OCI-LY1 (cell line): ENCODE results near the gene WWOX.

Experiments used
- H2AFZ ChIP-seq: fragments of 200-600 bp; sonication (generic), shearing (Covaris generic); 2 replicates; pipeline ENCODE4 v1.6.0; 2014; ENCODE audit warnings: antibody characterized with exemption, mild to moderate bottlenecking, low read length
- H3F3A ChIP-seq: fragments of 200-600 bp; sonication (generic), shearing (Covaris generic); 2 replicates; pipeline ENCODE4 v1.6.0; 2014; ENCODE audit warnings: mild to moderate bottlenecking, antibody characterized with exemption, low read length, moderate library complexity; ENCODE audit not compliant: insufficient read depth
- H3K27ac ChIP-seq: fragments of 200-600 bp; sonication (generic); 2 replicates; pipeline ENCODE4 v1.5.1; 2014; ENCODE audit warnings: low read length, mixed run types, mild to moderate bottlenecking, low read depth; ENCODE audit not compliant: poor library complexity, severe bottlenecking
- H3K27me3 ChIP-seq: fragments of 200-600 bp; sonication (generic); 2 replicates; pipeline ENCODE4 v1.6.0; 2014; ENCODE audit warnings: antibody characterized with exemption, mild to moderate bottlenecking, low read length, moderate library complexity; ENCODE audit not compliant: insufficient read depth
- H3K36me3 ChIP-seq: fragments of 200-600 bp; sonication (generic); 2 replicates; pipeline ENCODE4 v1.6.1; 2014; ENCODE audit warnings: mild to moderate bottlenecking, antibody characterized with exemption, low read length, moderate library complexity, mixed read lengths; ENCODE audit not compliant: insufficient read depth
- H3K4me1 ChIP-seq: fragments of 200-600 bp; sonication (generic); 2 replicates; pipeline ENCODE4 v1.5.1; 2014; ENCODE audit warnings: mild to moderate bottlenecking, low read length, moderate library complexity; ENCODE audit not compliant: insufficient read depth, severe bottlenecking
- H3K4me2 ChIP-seq: fragments of 200-600 bp; sonication (generic), shearing (Covaris generic); 2 replicates; pipeline ENCODE4 v1.6.1; 2014; ENCODE audit warnings: low read length
- H3K4me3 ChIP-seq: fragments of 200-600 bp; sonication (generic); 2 replicates; pipeline ENCODE4 v1.5.1; 2014; ENCODE audit warnings: low read length, low read depth, mild to moderate bottlenecking, mixed read lengths; ENCODE audit not compliant: poor library complexity, severe bottlenecking
- H3K79me2 ChIP-seq: fragments of 200-600 bp; shearing (Covaris generic); 2 replicates; pipeline ENCODE4 v1.6.1; 2016; ENCODE audit warnings: mixed run types, low read length, mixed read lengths; ENCODE audit not compliant: insufficient read depth
- H3K9ac ChIP-seq: fragments of 200-600 bp; sonication (generic), shearing (Covaris generic); 2 replicates; pipeline ENCODE4 v1.6.1; 2014; ENCODE audit warnings: mild to moderate bottlenecking, low read length, mixed read lengths
- H3K9me2 ChIP-seq: fragments of 200-600 bp; sonication (generic), shearing (Covaris generic); 2 replicates; pipeline ENCODE4 v1.6.1; 2014; ENCODE audit warnings: low read depth, mild to moderate bottlenecking, low read length, mixed read lengths
- H3K9me3 ChIP-seq: fragments of 200-600 bp; shearing (Covaris generic); 2 replicates; pipeline ENCODE4 v1.6.1; 2014; ENCODE audit warnings: low read length, mixed read lengths
- H4K20me1 ChIP-seq: fragments of 200-600 bp; sonication (generic), shearing (Covaris generic); 2 replicates; pipeline ENCODE4 v1.6.0; 2016; ENCODE audit warnings: mild to moderate bottlenecking, low read length; ENCODE audit not compliant: insufficient read depth
- EZH2 ChIP-seq: fragments of 200-600 bp; sonication (generic), shearing (Covaris generic); IDR thresholded peaks from 2 replicates; pipeline ENCODE4 v1.8.0; 2017; ENCODE audit warnings: borderline replicate concordance, mixed run types, mild to moderate bottlenecking, antibody characterized with exemption, low read length, moderate library complexity, mixed read lengths
- TF ChIP-seq, protein P1 (sequence below): fragments of 200-600 bp; sonication (generic), shearing (Covaris generic); IDR thresholded peaks from 2 replicates; pipeline ENCODE4 v1.5.1; 2017; ENCODE audit warnings: mild to moderate bottlenecking, antibody characterized with exemption, low read length, moderate library complexity, mixed read lengths

The WWOX gene

DNA sequence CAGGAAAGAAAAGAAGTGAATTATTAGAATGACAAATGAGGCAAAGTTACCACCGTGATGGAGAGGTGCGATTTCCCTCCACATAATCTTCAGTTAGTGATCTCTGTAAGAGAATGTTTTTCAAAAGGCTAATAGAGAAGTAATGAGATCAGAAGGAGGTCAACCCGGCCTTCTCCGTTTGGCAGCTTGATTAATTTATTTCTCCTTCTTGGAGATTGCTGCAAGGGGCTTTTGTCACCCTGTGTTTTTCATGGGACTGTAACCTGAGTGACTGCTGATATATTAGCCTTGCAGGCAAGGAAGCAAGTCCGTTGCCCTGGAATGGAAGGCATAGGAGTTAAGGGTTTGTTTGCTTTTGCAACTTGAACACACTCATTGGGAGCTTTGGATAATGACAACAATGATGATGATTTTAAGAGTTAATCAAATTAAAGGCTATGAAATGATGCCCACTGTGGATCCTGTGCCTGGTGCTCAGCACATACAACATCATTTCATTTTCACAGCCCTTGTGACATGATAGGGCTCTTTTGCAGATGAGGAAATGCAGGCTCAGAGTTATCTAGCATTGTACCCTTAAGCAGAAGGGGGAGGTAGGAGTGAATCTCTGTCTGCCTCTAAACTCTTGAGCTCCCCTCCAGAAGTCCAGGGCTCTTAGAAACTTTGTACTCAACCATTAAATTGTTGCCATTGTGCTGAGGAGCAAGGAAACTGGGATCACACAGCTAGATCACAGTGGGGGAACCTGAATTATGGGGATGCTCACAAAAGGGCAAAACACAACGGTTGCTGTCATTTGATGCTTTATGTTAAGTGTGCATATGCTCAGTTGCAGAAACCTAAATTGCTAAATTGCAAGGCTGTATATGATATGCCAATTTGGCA lies 226.3 kb downstream of the WWOX start:
- no peak overlapping the region for H3K4me2 ChIP-seq
- TF ChIP-seq, protein P1, sequence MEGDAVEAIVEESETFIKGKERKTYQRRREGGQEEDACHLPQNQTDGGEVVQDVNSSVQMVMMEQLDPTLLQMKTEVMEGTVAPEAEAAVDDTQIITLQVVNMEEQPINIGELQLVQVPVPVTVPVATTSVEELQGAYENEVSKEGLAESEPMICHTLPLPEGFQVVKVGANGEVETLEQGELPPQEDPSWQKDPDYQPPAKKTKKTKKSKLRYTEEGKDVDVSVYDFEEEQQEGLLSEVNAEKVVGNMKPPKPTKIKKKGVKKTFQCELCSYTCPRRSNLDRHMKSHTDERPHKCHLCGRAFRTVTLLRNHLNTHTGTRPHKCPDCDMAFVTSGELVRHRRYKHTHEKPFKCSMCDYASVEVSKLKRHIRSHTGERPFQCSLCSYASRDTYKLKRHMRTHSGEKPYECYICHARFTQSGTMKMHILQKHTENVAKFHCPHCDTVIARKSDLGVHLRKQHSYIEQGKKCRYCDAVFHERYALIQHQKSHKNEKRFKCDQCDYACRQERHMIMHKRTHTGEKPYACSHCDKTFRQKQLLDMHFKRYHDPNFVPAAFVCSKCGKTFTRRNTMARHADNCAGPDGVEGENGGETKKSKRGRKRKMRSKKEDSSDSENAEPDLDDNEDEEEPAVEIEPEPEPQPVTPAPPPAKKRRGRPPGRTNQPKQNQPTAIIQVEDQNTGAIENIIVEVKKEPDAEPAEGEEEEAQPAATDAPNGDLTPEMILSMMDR = no peak
- no peak for TF ChIP-seq EZH2

DNA sequence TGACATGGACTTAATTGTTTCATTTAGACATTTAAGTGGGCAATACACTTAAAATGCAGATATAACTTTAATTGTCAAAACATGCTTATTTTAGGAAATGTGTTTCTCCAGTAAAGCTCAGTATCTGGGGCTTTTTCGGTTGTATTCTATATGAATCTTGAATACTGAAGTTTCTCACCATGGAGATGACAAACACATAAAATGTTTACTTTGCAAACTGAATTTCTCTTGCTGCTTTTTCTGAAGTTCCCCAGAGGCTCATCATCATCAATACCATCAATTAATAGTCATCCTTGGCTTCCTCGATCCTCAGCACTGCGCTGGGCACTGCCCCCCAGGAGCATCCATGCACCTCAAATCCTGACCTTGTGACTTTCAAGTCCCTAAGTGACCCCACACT lies 227.3 kb downstream of the WWOX start:
- no peaks in the 10 kb centered on the region for H3K9me3 ChIP-seq
- H3K4me1 ChIP-seq = no peaks in the 10 kb centered on the region
- no peak overlapping the region for H2AFZ ChIP-seq
- H3K27ac ChIP-seq = no peak overlapping the region
- H3K4me3 ChIP-seq = no peak overlapping the region
- H3K4me2 ChIP-seq = no peak overlapping the region
- H3K9ac ChIP-seq = no peak overlapping the region
- no peaks in the 10 kb centered on the region for H3K9me2 ChIP-seq
- H4K20me1 ChIP-seq = no peaks in the 10 kb centered on the region
- no peaks in the 10 kb centered on the region for H3K27me3 ChIP-seq
- no peaks in the 10 kb centered on the region for H3K36me3 ChIP-seq
- TF ChIP-seq EZH2 = no peak
- TF ChIP-seq, protein P1 = no peak
- H3K79me2 ChIP-seq = no peaks in the 10 kb centered on the region
- H3F3A ChIP-seq = no peaks in the 10 kb centered on the region

More for the DNA sequence above, 226.3 kb downstream of the WWOX start:
- H3K4me3 ChIP-seq = no peak overlapping the region
- H3K36me3 ChIP-seq = no peaks in the 10 kb centered on the region
- H3K9ac ChIP-seq = no peak overlapping the region
- no peaks in the 10 kb centered on the region for H3K4me1 ChIP-seq
- H3K9me3 ChIP-seq = no peaks in the 10 kb centered on the region
- H3F3A ChIP-seq = no peaks in the 10 kb centered on the region
- no peaks in the 10 kb centered on the region for H3K79me2 ChIP-seq
- no peak overlapping the region for H2AFZ ChIP-seq
- H3K9me2 ChIP-seq = no peaks in the 10 kb centered on the region
- H4K20me1 ChIP-seq = no peaks in the 10 kb centered on the region
- no peak overlapping the region for H3K27ac ChIP-seq
- H3K27me3 ChIP-seq = no peaks in the 10 kb centered on the region

- Histone ChIP-seq H3K27ac (no peak overlapping the region), H3K4me1 (no peaks in the 10 kb centered on the region), H4K20me1 (no peaks in the 10 kb centered on the region), H3K27me3 (no peaks in the 10 kb centered on the region), H3K9ac (no peak overlapping the region), H3K36me3 (no peaks in the 10 kb centered on the region), H3K9me2 (no peaks in the 10 kb centered on the region), H3K4me2 (no peak overlapping the region), H2AFZ (no peak overlapping the region), H3K79me2 (no peaks in the 10 kb centered on the region), H3K9me3 (no peaks in the 10 kb centered on the region), H3F3A (no peaks in the 10 kb centered on the region), H3K4me3 (no peak overlapping the region)
- TF ChIP-seq, protein P1 = no peak
Observed at GRCh38 chr16:78331731-78332130, 232.3 kb downstream of the WWOX start.
